Heart left ventricle (tissue), 16 donors: Measurements from ENCODE around the gene CHRNA3. TPM values are rescaled to one million over a fixed set of nuclear protein-coding genes. Genes with fewer than 3 reads are reported as not detected.
A peak's percentile ranks its signal among the peaks of the same experiment; 100 is the strongest.

Experiments
- ATAC-seq, 4 donors: fragments of 200-7000 bp; cut with Tn5 transposase; one replicate each; pipeline ENCODE4 v1.9.1; 2020 to 2022; ENCODE audit warnings: moderate library complexity in 4 of 4, mild to moderate bottlenecking in 3 of 4, moderate number of reproducible peaks in 1 of 4
- DNase-seq, 5 donors: peaks; one replicate each; pipeline ENCODE4 v3.0.0-alpha.2; 2020
- H3K27ac ChIP-seq, 12 donors: fragments of 200-600 bp; sonication (generic) in 4 of 12; one replicate each; pipeline versions ENCODE4 v1.5.0 to v1.8.0; 2016 to 2022; ENCODE audit warnings: mild to moderate bottlenecking in 2 of 12
- H3K27me3 ChIP-seq, 9 donors: fragments of 200-600 bp; sonication (generic) in 2 of 9; one replicate each; pipeline versions ENCODE4 v1.5.1 to v1.8.0; 2016 to 2022; ENCODE audit warnings: mild to moderate bottlenecking in 3 of 9
- H3K36me3 ChIP-seq, 9 donors: fragments of 200-600 bp; sonication (generic) in 2 of 9; one replicate each; pipeline versions ENCODE4 v1.5.0 to v1.8.0; 2018 to 2022; ENCODE audit warnings: mild to moderate bottlenecking in 2 of 9
- H3K4me1 ChIP-seq, 12 donors: fragments of 200-600 bp; sonication (generic) in 4 of 12; one replicate each; pipeline versions ENCODE4 v1.5.0 to v1.8.0; 2016 to 2022; ENCODE audit warnings: mild to moderate bottlenecking in 3 of 12
- H3K4me3 ChIP-seq, 12 donors: fragments of 200-600 bp; sonication (generic) in 4 of 12; one replicate each; pipeline versions ENCODE4 v1.5.0 to v1.8.0; 2017 to 2022; ENCODE audit warnings: mild to moderate bottlenecking in 9 of 12, moderate library complexity in 4 of 12
- H3K9me3 ChIP-seq, 12 donors: fragments of 200-600 bp; sonication (generic) in 4 of 12; one replicate each; pipeline versions ENCODE4 v1.5.0 to v1.8.0; 2016 to 2022; ENCODE audit warnings: mild to moderate bottlenecking in 1 of 12
- POLR2A ChIP-seq, 2 donors: fragments of 450-650 bp; IDR thresholded peaks; one replicate each; pipeline ENCODE4 v1.6.1; 2017; ENCODE audit warnings: antibody characterized with exemption in 2 of 2, mild to moderate bottlenecking in 2 of 2, moderate library complexity in 2 of 2
- WGBS, 4 donors: extraction: QIAGEN DNeasy Blood & Tissue Kit in 2 of 4; methylation state at CpG; one replicate each; pipeline versions ENCODE4 v1.1.5 to v1.1.7; 2013 to 2018; 5-methylcytosine and 5-hydroxymethylcytosine counted together
- intact Hi-C, 10 donors: fragments of 100-400 bp; cut with DNase I; formaldehyde crosslinking; loops; one replicate each; pipeline versions ENCODE4 v1.11.1 to v1.14.2; 2022
- polyA plus RNA-seq, 2 donors: library from polyadenylated mRNA; stranded (reverse); fragments of 200-250 nt; gene quantifications; one replicate each; pipeline ENCODE4 v1.2.3, GENCODE V29; 2013
- total RNA-seq, 9 donors: library from RNA; depleted of rRNA in 2 of 9; stranded (reverse); fragments of >200 nt in 2 of 9; fragmentation: NEBNext Ultra II Directional in 3 of 9; extraction: Animal tissue kit (Norgen Biotek cat#: 25700) in 3 of 9; gene quantifications; one replicate each; pipeline versions ENCODE4 v1.1.0 to v1.2.4, GENCODE V29; 2016 to 2023
- TF ChIP-seq, protein P1 (sequence below), 12 donors: fragments of 200-600 bp; sonication (generic) in 4 of 12; IDR thresholded peaks; one replicate each; pipeline versions ENCODE4 v1.5.0 to v1.8.0; 2018 to 2022; ENCODE audit warnings: antibody characterized with exemption in 12 of 12, mild to moderate bottlenecking in 5 of 12
- donor health status: ischemic (EF 13 %, LVEDD 7.1; RV severe dilation, severe dysfunction).
- donor health status: healthy with polysubstance abuse.
- donor health status: DM: no; HTN: yes; CAD: no.
- donor health status: DM: no; HTN: no; CAD: no.
- donor health status: ischemic (EF 25% LVEDD 6.9; RV normal size, moderate dysfunction).
- donor health status: ischemic (EF 25% LVEDD 5.7; RV mildly dilated, moderate dysfunction).
- donor health status: healthy.
- donor health status: DM: yes; HTN: yes; CAD: no.
- donor health status: ischemic (EF 35%, LVEDD 5.7; RV mildly dilated, moderate dysfunction).
- donor health status: nonischemic (EF 11% LVEDD 7.7; RV severe dilation, severe dysfunction).
- donor health status: DM: yes; HTN: yes; CAD: no.
- donor health status: PGD.
- donor health status: ischemic (EF 29% LVEDD 5.4; RV normal size, mild dysfunction).
- donor health status: nonischemic (EF 23%, LVEDD 6.1; RV moderate dilation, normal function).

The CHRNA3 gene
- total and polyA plus RNA-seq, 11 donors = 0.06 to 6.9 (median 0.30) TPM; not detected in 4

DNA sequence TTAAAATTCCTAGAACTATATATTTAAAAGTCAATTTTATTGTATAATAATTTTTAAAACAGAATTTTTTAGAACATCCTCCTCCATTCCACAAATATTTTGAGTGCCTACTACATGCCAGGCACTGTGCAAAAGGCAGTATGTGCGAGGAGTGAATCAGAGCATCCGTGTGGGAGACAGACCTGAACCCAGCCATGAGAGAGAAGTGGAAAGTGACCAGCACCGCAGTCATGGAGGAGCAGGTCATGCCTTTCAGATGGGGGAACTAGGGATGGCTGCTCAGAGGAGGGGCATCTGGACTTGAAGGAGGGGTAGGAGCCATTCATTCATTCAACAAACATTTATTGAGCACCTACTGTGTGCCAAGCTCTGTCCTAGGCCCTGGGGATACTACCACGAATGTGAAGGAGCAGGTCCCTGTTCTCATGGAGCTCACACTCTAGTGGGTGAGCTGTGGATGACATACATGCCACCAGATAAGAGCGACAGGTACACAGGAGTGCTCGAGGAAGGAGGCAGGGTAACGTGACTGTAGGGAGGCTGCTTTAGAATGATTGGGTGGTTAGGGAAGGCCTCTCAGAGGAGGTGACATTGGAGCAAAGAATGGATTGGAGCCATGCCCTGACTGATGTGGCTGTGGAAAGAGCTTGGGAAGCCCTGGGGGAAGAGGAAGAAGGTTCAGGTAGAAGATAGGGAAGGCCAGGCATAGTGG is 3.1 kb upstream of the CHRNA3 start:
- 80 to 85% (median 82%) methylated on average over 7 of the region's 7 CpGs for WGBS, 4 donors
- Histone ChIP-seq H3K27me3 (peaks cover 16 to 66% (median 31%) of the 10 kb centered on the region in 9 donors), H3K27ac (no peak overlapping the region), H3K9me3 (no peaks in the 10 kb centered on the region), H3K36me3 (no peaks in the 10 kb centered on the region), H3K4me1 (peaks cover 0 to 23% (median 11%) of the 10 kb centered on the region in 12 donors), H3K4me3 (no peak overlapping the region)
- intact Hi-C loops = loop anchor here in 1 of 10 donors (10.0 kb wide), 1 partner anchor 561 kb away; no protein-coding TSS in a partner anchor
- DNase-seq (no peak), ATAC-seq (no peak)
- TF ChIP-seq, protein P1, sequence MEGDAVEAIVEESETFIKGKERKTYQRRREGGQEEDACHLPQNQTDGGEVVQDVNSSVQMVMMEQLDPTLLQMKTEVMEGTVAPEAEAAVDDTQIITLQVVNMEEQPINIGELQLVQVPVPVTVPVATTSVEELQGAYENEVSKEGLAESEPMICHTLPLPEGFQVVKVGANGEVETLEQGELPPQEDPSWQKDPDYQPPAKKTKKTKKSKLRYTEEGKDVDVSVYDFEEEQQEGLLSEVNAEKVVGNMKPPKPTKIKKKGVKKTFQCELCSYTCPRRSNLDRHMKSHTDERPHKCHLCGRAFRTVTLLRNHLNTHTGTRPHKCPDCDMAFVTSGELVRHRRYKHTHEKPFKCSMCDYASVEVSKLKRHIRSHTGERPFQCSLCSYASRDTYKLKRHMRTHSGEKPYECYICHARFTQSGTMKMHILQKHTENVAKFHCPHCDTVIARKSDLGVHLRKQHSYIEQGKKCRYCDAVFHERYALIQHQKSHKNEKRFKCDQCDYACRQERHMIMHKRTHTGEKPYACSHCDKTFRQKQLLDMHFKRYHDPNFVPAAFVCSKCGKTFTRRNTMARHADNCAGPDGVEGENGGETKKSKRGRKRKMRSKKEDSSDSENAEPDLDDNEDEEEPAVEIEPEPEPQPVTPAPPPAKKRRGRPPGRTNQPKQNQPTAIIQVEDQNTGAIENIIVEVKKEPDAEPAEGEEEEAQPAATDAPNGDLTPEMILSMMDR (IDR thresholded peaks at IDR 0.05) = no peak
- no peak for TF ChIP-seq POLR2A (IDR thresholded peaks at IDR 0.05)

DNA sequence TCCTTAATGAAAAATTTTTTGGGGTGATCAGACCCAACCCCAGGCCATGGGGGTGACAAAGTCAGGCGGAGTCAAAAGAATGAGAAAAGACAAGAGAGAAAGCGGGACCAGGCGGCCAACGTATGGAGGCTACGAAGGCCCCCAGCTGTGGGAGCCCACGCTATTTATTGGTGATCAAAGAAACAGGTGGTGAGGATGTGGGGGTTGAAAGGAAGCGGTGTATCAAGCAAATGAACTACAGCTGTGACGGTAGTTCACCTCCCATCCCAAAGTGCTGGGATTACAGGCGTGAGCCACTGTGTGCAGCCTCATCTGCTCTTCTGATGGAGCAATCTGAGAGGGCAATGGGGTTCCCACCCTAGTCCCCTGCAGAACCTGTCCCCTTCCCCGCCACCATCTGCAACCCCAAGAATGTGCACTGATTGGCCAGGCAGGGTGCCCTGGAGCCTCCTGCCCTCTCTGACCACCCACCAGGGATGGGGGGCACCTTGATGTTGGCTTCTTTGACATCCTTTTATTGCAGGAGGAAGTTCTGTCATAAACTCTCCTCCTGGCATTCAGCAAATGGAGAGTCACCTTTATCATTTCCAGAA is 1.1 kb upstream of the CHRNA3 start:
- Histone ChIP-seq H3K4me3 (no peak overlapping the region), H3K27ac (no peak overlapping the region), H3K27me3 (peaks cover 19 to 56% (median 28%) of the 10 kb centered on the region in 9 donors), H3K9me3 (no peaks in the 10 kb centered on the region), H3K36me3 (no peaks in the 10 kb centered on the region), H3K4me1 (peaks cover 0 to 31% (median 13%) of the 10 kb centered on the region in 12 donors)
- no peak for ATAC-seq
- 66 to 78% (median 71%) methylated on average over 10 of the region's 10 CpGs for WGBS, 4 donors
- intact Hi-C loops = loop anchor here in 1 of 10 donors (10.0 kb wide), 1 partner anchor 563 kb away; no protein-coding TSS in a partner anchor
- no peak for TF ChIP-seq POLR2A (IDR thresholded peaks at IDR 0.05)
- TF ChIP-seq, protein P1 (IDR thresholded peaks at IDR 0.05) = no peak
- DNase-seq = no peak

DNA sequence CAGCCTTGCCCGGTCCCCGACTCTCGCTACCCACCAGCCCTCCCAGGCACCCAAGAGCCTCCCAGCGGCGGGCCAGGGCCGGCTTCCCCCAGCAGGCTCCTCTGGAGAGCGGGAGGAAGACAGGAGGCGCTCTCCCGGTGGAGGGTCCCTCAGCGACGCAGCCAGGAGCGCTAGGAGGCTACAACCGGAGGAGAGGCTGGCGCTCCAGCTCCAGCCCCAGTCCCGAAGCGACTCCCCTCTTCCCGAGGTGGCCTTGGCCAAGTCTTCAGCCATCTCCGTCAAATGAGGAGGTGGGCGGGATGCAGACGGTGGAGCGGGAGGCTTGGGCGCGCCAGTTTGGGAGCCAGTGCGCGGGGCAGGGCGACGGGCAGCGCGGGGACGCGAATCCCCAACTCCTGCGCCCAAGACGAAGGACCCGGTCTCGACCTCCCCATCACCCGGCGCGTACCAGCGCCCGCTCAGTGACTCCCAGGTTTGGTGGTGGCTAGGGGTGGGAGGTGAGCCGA is 722 bp downstream of the CHRNA3 start:
- peak overlapping the region; percentile 17 to 54 (median 40) for H3K4me3 ChIP-seq
- H3K27me3 ChIP-seq = peaks cover 19 to 50% (median 28%) of the 10 kb centered on the region in 9 donors
- intact Hi-C loops = loop anchor here in 1 of 10 donors (10.0 kb wide), 1 partner anchor 565 kb away; no protein-coding TSS in a partner anchor

More for the DNA sequence above, 722 bp downstream of the CHRNA3 start:
- Histone ChIP-seq H3K27ac (peak overlapping the region in 1 of 12 donors; percentile 42), H3K4me1 (peaks cover 0 to 31% (median 13%) of the 10 kb centered on the region in 12 donors), H3K36me3 (no peaks in the 10 kb centered on the region), H3K9me3 (no peaks in the 10 kb centered on the region)
- DNase-seq (no peak), ATAC-seq (peak in 1 of 4 donors; percentile 26)
- TF ChIP-seq POLR2A (IDR thresholded peaks at IDR 0.05) = no peak
- TF ChIP-seq, protein P1 (IDR thresholded peaks at IDR 0.05) = peak in 5 of 12 donors; percentile 6 to 47 (median 25)
- 1 to 3% (median 1%) methylated on average over 24 to 41 of the region's 41 CpGs for WGBS, 4 donors
